AG09309 (cell line): ENCODE data around the gene DIPK1A.

Experiments used
- DNase-seq: peaks from one replicate; pipeline ENCODE4 v3.0.0-alpha.2; 2010; ENCODE audit warnings: low read depth
- H3K4me3 ChIP-seq: 2 replicates; pipeline ENCODE4 v1.5.1; 2011; ENCODE audit warnings: mild to moderate bottlenecking, low read depth, low read length, moderate library complexity; ENCODE audit not compliant: control insufficient read depth
- CTCF ChIP-seq: IDR thresholded peaks from 2 replicates; pipeline ENCODE4 v1.5.1; 2011; ENCODE audit warnings: mild to moderate bottlenecking, low read depth, low read length, inconsistent platforms; ENCODE audit not compliant: insufficient read depth, control insufficient read depth; ENCODE audit errors: missing control alignments

DIPK1A gene

DNA sequence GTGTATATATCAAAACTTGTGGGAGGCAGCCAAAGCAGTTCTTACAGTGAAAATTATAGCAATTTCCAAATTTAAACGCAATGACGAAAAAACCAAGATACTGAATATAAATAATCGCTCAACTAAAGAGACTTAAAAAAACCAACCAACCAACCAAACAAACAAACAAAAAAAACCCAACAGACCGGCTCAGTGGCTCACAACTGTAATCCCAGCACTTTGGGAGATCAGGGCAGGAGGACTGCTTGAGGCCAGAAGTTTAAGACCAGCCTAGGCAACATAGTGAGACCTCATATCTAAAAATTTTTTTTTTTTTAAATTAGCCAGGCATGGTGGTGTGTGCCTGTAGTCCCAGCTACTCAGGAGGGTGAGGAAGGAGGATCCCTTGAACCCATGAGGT is 106.0 kb downstream of the DIPK1A start:
- H3K4me3 ChIP-seq = no peak overlapping the region
- TF ChIP-seq CTCF = no peak
- no peak for DNase-seq

DNA sequence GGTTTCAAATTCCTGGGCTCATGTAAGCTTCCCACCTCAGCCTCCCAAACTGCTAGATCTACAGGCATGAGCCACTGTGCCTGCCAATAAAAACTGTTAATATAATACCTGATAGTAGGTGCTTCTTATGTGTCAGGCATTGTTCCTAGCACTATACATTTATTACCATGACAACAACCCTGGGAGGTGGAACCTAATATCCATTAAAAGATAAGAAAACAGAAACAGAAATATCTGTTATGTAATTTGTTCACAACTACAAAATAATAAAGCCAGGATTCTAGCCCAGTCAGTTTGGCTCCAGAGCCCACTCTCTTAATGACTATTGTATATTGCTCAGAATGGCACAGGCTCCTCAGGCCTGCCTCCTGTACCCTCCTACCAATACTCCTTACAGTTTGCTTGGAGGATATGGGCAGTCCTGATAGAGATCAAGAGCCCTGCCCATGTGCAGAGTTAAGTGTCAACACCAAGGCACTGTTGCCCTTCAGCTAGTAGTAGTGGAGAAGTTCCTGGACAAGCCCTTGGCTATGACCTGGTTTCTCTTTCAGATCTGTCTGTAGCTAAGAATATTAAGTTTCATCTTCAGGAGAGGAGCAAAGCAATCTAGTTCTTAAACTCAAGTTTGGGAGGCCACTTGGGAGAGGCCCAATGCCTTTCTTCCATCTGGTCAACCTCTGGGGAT is 107.0 kb downstream of the DIPK1A start:
- DNase-seq = no peak
- H3K4me3 ChIP-seq = no peak overlapping the region
- TF ChIP-seq CTCF = no peak

- TF ChIP-seq CTCF = no peak
- DNase-seq = no peak
- no peak overlapping the region for H3K4me3 ChIP-seq
These were observed 108.0 kb downstream of the DIPK1A start for GRCh38 chr1:92853299-92853698.

- no peak for DNase-seq
- no peak for TF ChIP-seq CTCF
- no peak overlapping the region for H3K4me3 ChIP-seq
These were observed 109.5 kb downstream of the DIPK1A start for GRCh38 chr1:92851729-92852128.

DNA sequence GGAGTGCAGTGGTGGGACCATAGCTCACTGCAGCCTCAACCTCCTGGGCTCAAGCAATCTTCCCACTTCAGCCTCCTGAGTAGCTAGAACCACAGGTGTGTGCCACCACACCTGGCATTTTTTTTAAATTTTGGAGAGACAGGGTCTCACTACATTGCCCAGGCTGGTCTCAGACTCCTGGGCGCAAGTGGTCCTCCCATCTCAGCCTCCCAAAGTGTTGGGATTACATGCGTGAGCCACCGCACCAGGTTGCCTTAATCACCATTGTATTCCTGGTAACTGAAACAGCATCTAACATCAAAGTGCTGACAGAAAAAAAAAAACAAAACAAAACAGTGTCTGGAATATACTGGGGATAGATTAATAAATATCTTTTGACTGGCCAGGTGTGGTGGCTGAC is 111.2 kb downstream of the DIPK1A start:
- H3K4me3 ChIP-seq = no peak overlapping the region
- DNase-seq = no peak
- TF ChIP-seq CTCF = no peak

- TF ChIP-seq CTCF = no peak
- no peak for DNase-seq
- no peak overlapping the region for H3K4me3 ChIP-seq
These were observed 113.1 kb downstream of the DIPK1A start for GRCh38 chr1:92848201-92848600.
